ENCODE measurements around the gene MIPOL1. TPM values are rescaled to one million over a fixed set of nuclear protein-coding genes. Genes with fewer than 3 reads are reported as not detected.

The MIPOL1 gene
- total RNA-seq, 1 donor from 2014 or later = 8.9 TPM

GRCh38 chr14:37466003-37466622, 268.4 kb downstream of the MIPOL1 start:
- TF ChIP-seq CTCF (IDR thresholded peaks at IDR 0.05; ENCODE audit: borderline replicate concordance) = no peak
- Histone ChIP-seq H3K9me3 (replicated peaks) (peaks cover 17% of the 10 kb centered on the region), H3K27ac (replicated peaks) (no peak overlapping the region), H3K4me1 (no peaks in the 10 kb centered on the region), H3K27me3 (ENCODE audit: low read depth) (no peaks in the 10 kb centered on the region), H3K4me3 (no peak overlapping the region), H3K36me3 (no peaks in the 10 kb centered on the region)
- intact Hi-C loops (cut with micrococcal nuclease) = no loop called here
- DNase-seq = no peak

GRCh38 chr14:37466623-37467088, 268.9 kb downstream of the MIPOL1 start:
- DNase-seq = no peak
- H3K9me3 ChIP-seq (replicated peaks) = peaks cover 12% of the 10 kb centered on the region
- H3K4me3 ChIP-seq = no peak overlapping the region
- H3K27ac ChIP-seq (replicated peaks) = no peak overlapping the region
- H3K36me3 ChIP-seq = no peaks in the 10 kb centered on the region
- no peaks in the 10 kb centered on the region for H3K4me1 ChIP-seq
- no peak for TF ChIP-seq CTCF (IDR thresholded peaks at IDR 0.05; ENCODE audit: borderline replicate concordance)
- intact Hi-C loops (cut with micrococcal nuclease) = no loop called here
- no peaks in the 10 kb centered on the region for H3K27me3 ChIP-seq (ENCODE audit: low read depth)

- intact Hi-C loops (cut with micrococcal nuclease) = no loop called here
- Histone ChIP-seq H3K36me3 (no peaks in the 10 kb centered on the region), H3K4me1 (no peaks in the 10 kb centered on the region), H3K4me3 (no peak overlapping the region), H3K9me3 (replicated peaks) (peaks cover 10% of the 10 kb centered on the region), H3K27ac (replicated peaks) (no peak overlapping the region), H3K27me3 (ENCODE audit: low read depth) (no peaks in the 10 kb centered on the region)
- no peak for TF ChIP-seq CTCF (IDR thresholded peaks at IDR 0.05; ENCODE audit: borderline replicate concordance)
- DNase-seq = no peak
Observed at GRCh38 chr14:37469650-37470049, 271.9 kb downstream of the MIPOL1 start.

- intact Hi-C loops (cut with micrococcal nuclease) = no loop called here
- no peaks in the 10 kb centered on the region for H3K4me1 ChIP-seq
- no peaks in the 10 kb centered on the region for H3K27me3 ChIP-seq (ENCODE audit: low read depth)
- no peaks in the 10 kb centered on the region for H3K36me3 ChIP-seq
- peaks cover 10% of the 10 kb centered on the region for H3K9me3 ChIP-seq (replicated peaks)
- H3K4me3 ChIP-seq = no peak overlapping the region
- H3K27ac ChIP-seq (replicated peaks) = no peak overlapping the region
- TF ChIP-seq CTCF (IDR thresholded peaks at IDR 0.05; ENCODE audit: borderline replicate concordance) = no peak
- no peak for DNase-seq
Observed at GRCh38 chr14:37470251-37470650, 272.5 kb downstream of the MIPOL1 start.

GRCh38 chr14:37472906-37473305, 275.2 kb downstream of the MIPOL1 start:
- no peaks in the 10 kb centered on the region for H3K36me3 ChIP-seq
- no peak for DNase-seq
- intact Hi-C loops (cut with micrococcal nuclease) = no loop called here
- H3K27me3 ChIP-seq (ENCODE audit: low read depth) = no peaks in the 10 kb centered on the region
- H3K9me3 ChIP-seq (replicated peaks) = peaks cover 10% of the 10 kb centered on the region
- no peak for TF ChIP-seq CTCF (IDR thresholded peaks at IDR 0.05; ENCODE audit: borderline replicate concordance)
- H3K4me1 ChIP-seq = no peaks in the 10 kb centered on the region
- no peak overlapping the region for H3K27ac ChIP-seq (replicated peaks)
- no peak overlapping the region for H3K4me3 ChIP-seq
